Measurements from ENCODE around the gene BABAM2.
"Not testable (repeated sequence)": the region's sequence is repeated elsewhere in the genome, so short reads cannot be mapped to it uniquely, and the experiment has no call there.

Gene BABAM2

DNA sequence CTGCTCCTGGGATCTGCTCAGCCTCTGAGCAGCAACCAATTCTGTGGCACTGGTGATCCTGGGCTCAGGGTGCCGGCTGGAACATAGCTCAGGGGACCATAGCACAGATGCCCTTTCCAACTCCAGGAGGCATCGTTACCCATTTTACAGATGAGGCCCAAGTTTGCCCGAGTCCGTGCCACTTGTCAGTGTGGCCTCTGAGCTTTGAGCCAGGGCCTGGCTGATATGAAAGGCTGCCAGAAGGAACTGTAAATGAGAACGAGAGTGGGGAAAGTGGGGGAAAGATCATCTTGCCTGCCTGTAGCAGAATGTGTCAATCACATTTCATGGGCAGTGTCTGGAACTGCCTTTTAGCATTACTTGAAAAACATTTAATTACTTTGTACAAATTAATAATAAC lies 478.8 kb downstream of the BABAM2 start:
- no peak for DNase-seq

DNA sequence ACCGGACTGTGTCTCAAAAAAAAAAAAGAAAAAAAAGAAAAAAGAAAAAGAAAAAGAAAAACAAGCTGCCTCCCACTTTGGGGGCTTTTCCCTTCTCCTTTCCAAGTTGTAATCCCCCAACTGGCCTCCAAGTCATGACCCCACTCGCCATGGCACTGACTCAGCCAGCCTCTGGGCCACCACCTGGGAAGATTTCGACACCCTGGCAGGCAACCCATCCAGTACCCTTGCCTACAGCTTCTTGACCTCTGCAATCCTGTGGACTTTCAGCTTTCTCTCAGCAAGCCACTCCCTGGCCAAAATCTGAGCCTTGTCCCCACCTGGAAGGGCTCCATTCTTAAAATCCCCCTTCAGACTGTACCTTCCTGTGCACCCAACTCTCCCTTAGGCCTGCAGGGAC lies 479.8 kb downstream of the BABAM2 start:
- no peak for DNase-seq

GRCh38 chr2:28371728-28372127 lies 481.2 kb downstream of the BABAM2 start:
- DNase-seq = not testable (repeated sequence)

DNA sequence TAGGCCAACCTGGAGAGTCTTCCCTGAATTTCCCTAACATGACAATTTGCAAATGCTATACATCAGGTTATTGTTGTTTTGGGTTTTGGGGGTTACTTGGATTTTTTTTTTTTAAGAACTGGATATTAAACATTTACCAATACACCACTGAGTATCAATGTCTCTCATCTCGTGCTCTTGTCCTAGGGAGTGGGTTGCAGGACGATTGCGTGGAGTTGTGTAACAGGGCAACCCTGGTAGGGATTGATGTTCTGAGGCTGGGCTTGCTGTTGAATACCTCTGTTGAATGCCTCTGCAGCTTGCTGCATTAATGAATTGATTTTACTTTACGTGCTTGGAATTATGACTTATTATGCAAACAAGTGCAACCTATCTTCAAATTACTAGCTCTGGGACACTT lies 483.3 kb downstream of the BABAM2 start:
- DNase-seq = no peak

GRCh38 chr2:28374331-28374730 lies 483.8 kb downstream of the BABAM2 start:
- DNase-seq = no peak

DNA sequence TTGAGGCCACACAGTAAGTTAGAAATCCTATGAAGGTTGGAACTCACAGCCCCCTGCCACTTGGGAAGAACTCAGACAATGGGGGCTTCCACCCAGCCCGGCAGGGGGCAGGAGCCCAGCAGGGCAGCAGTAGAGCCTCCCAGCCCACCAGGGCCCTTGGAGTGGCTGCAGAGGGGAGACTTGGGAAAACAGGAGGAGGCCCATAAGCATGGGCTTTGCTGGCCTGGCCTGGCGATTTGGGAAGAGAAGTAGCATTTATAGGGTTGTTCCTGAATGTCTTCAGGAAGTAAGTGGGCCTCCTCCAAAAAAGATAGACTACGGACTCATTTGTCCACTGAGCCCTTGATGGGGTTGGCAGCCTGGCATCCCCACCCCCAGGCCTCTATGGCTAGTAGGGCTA lies 484.7 kb downstream of the BABAM2 start:
- DNase-seq = no peak

DNA sequence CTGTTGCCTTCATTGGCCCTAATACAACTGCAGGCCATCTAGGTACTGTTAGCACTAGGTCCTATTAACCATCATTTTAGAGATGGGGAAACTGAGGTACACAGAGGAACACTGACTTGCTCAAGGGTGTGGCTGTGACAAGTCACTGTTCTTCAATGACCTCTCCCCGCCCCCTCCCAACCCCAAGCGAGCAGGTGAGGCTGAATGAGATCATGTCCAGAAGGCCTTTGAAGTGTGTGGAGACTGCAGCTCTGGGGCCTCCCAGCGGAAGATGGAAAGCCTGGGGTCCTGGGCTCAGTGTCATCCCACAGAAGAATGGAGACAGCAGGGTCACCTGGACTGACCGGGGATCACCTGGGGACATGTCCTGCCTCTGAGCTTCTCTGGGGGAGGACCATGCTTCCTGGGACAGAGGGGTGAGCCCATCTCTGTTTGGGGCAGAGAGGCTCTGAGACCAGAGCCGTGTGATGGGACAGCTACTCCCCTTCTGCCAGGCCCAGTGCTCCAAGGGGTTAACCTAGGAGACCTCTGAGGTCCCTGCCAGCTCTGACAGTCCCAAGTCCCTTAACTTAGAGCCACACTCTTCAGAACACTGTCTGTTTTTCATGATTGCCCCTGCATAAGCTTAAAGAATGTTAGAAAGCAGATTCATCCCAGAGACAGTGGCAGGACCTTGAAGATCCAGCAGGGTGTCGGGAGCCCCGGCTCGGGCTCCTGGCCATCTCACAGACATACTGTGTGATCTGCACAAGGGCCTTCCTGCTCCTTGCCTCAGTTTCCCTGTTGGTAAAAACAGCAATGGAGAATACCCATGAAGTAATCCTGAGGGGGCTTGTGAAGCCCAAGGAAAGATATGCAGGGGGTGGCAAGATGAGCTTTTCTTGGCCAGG lies 485.5 kb downstream of the BABAM2 start:
- DNase-seq = no peak

DNA sequence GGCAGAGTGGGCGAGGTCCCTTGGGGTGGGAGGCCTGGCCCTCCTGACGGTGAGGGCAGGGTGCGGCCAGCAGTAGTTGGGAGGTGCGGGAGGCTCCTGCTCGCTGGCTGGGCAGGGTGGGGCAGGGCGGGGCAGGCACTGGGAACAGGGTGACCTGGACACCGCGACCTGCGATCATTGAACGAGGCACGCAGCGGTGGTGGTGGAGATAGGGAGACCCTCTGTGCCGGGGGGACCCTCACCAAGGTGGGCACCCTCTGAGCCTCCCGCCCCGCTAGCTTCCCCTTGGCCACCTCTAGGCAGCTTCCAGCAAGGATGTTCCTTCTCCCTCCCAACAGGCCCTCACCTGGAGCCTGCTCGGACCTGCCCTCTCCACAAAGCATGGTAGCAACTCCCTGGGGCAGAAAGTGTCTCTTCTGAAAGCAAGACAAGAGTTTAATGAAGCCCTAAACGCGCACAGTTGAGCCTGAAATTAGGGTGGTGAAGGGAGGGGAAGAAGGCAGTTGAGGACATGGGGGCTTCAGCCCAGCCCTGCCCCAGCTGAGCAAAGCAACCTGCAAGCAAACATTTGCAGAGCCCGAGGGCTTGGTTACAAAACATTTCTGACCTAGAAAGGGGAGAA lies 486.8 kb downstream of the BABAM2 start:
- no peak for DNase-seq

DNA sequence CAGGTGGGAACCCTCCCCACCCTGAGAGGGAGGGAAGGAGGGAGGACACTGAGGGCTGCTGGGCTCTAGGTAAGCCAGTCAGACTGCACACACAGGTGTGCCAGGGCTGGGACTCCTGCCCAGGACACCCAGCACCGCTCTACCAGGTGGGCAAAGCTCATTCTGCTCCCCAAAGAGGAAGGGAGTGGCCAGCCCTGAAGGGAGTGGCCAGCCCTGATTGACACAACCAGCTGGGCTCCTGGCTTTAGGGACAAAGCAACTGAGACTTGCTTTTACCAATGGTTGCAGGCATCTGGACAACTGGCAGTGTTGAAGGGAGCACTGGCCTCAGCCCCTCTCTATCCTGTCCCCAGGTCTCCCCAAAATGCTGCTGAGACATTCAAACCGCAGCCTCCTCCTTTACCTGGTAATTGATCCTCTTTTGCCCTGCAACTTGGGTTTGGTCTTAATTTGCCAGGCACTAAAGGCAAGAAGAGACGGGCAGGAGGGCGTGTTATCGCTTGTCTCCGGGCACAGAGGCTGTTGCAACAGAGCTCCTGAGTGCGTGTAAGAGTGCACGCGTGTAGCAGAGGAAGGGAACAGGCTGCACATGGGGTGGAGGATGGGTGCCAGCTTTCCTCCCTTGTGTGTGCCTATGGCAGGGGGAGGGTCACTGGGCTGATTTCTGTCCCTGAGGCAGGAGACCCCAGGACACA lies 487.6 kb downstream of the BABAM2 start:
- no peak for DNase-seq

DNA sequence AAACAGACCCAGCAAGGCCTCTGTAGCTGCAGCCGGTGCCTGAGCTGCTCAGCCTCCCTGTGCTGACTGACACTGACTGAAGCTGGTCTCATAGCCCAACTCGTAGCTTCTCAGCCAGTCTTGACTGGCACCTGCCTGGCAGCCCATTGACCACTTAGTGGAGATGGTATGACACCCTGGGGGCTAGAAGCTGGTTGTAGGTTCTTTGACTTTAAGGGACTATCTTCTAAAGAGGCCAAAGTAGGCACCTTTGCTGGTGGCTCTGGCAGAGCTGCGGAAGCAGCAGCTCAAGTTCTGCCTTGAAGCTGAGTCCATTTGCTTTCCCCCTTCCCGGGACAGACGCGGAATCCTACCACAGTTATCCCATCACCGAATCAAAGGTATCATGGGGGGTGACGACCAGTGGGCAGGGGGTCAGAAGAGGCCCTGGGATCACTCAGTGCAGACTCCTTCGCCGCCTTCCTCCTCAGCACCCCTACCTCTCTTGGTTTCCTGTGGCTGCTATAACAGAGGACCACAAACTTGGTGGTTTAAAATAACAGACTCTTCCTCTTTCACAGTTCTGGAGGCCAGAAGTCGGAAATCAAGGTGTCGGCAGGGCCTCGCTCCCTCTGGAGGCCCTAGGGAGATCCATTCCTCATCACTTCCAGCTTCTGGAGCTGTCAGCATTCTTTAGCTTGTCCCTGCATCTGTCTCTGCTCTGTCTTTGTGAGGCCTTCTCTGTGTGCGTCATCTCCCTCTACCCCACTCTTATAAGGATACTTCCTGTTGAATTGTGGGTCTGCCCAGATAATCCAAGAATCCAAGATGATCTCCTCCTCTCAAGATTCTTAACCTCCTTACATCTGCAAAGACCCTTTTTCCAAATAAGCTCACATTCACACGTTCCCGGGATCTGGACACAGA lies 488.4 kb downstream of the BABAM2 start:
- no peak for DNase-seq

DNA sequence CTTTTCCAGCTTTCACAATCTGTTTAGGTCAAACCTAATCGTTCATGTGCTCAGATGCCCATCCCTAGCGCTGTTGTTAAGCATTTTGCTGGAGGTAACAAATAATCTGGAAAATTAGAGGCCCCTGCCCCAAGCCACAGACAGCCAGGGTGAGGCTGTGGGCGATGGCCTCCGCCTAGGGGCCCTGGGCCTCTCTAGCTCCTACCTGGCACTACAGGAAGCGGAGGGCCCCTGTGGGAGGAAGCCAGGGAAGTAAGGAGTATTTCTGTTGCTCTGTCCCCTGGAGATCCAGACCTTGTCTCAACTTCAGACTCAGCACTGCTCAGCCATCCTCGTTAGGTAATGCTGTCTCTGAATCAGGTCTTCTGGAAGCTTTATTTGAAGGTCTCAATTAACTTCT lies 489.7 kb downstream of the BABAM2 start:
- no peak for DNase-seq

DNA sequence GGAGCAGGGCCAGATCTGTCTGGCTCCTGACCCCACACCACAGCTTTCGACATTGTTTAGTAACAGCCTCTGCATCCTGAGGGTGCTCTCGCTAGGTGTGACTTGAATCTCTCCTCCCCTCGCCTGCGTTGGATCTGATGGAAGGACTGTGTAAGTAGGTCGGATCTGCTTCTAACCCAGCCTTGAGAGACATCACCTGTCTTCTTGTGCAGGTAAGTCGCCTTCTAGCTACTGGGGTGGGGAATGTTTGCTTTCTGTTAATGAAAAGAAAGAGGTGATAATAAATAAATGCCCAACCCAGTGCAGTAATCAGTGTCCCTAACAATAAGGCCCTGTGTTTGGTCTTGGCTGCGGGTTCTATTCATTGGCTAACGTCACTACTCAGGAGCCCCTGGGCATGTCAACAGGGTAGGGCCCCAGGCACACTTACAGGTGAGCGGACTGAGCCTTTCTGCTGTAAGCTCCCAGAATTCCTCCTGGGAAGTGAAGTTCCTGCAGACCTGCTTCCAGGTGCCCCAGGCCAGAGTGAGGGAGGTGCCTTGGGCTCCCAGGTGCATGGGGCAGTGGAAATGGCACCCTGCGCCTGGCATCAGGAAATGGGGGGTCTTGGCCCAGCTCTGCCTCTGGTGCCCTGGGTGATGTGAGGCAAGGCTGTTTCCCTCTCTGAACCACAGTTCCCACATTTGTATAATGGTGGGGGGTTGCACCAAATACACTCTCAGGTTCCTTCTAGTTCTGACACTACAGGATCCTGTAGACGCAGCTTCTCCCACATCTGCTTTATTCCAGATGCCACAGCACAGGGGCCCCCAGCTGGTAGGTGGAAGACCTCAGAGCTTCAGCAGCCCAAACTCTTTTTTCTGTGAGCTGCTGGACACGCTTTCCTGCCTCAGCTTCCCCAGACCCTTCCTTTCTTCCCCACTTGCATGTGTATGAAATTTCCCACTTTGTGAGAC lies 491.0 kb downstream of the BABAM2 start:
- no peak for DNase-seq

- DNase-seq = no peak
These were observed 492.2 kb downstream of the BABAM2 start for GRCh38 chr2:28382755-28383154.

DNA sequence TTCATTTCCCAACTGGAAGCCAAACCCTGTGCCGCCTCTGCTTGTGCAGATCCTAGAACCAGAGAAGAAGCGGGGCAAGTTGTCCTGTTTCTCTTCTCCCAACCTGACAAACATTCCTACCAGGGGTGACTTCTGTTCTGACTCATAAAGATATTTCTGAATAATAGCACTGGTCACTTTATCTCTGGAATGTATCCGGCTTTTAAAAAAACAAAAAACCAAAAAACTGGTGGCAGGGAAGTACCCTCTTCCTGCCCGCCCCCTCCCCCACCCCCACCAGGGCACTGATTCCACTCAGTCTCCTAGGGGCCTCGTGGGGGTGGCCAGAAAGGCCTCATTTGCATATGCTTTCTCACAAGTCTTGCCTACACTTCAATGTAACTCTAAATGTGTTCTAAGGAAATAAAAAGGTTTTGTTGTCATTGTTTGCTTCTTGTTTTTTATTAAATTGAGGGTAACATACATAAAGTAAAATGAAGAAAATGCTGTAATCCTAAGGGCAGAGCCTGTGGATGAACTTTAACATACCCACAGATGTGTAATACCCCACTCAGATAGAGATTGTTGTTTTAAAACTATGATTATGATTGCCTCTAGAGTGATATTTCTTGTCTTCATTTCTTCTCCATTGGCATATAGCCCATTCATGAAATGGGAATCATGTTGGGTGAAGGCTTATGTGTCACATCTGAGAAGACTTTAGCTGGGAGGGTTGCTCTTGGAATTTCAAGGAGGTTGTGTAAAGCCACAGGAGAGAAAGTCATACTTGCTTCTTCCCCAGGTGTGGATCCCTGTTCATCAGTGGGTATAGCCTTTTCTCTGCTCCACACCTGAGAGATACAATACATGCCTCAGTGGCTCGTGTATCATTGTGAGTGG lies 496.8 kb downstream of the BABAM2 start:
- no peak for DNase-seq
